SU-DHL-6 (cell line): ENCODE measurements around the gene UTS2R.

Experiments used
- H2AFZ ChIP-seq: fragments of 200-600 bp; sonication (generic); 2 replicates; pipeline ENCODE4 v1.6.1; 2014; ENCODE audit warnings: low read depth, mild to moderate bottlenecking, moderate library complexity, mixed read lengths, antibody characterized with exemption, low read length; ENCODE audit not compliant: severe bottlenecking
- H3F3A ChIP-seq: fragments of 200-600 bp; shearing (Covaris generic); 2 replicates; pipeline ENCODE4 v1.6.0; 2016; ENCODE audit warnings: antibody characterized with exemption, mild to moderate bottlenecking; ENCODE audit not compliant: insufficient read depth
- H3K27ac ChIP-seq: fragments of 200-600 bp; sonication (generic); 2 replicates; pipeline ENCODE4 v1.5.1; 2016; ENCODE audit warnings: low read depth, mild to moderate bottlenecking, low read length, moderate library complexity, mixed read lengths
- H3K27me3 ChIP-seq: fragments of 200-600 bp; sonication (generic), shearing (Covaris generic); 2 replicates; pipeline ENCODE4 v1.6.0; 2014; ENCODE audit warnings: mild to moderate bottlenecking, low read length
- H3K36me3 ChIP-seq: fragments of 200-600 bp; sonication (generic); 2 replicates; pipeline ENCODE4 v1.6.1; 2014; ENCODE audit warnings: mild to moderate bottlenecking, low read length, mixed read lengths
- H3K4me2 ChIP-seq: fragments of 300-600, 200-600 bp; shearing (Covaris generic), sonication (generic); 2 replicates; pipeline ENCODE4 v1.6.0; 2014; ENCODE audit warnings: low read length, low read depth, mild to moderate bottlenecking; ENCODE audit not compliant: poor library complexity, severe bottlenecking
- H3K4me3 ChIP-seq: fragments of 200-600 bp; sonication (generic); 2 replicates; pipeline ENCODE4 v1.5.1; 2014; ENCODE audit warnings: antibody characterized with exemption, low read length, mild to moderate bottlenecking, mixed read lengths; ENCODE audit not compliant: insufficient read depth, poor library complexity, severe bottlenecking
- H3K79me2 ChIP-seq: fragments of 200-600 bp; sonication (generic); 2 replicates; pipeline ENCODE4 v1.6.1; 2014; ENCODE audit warnings: mild to moderate bottlenecking, low read length, moderate library complexity; ENCODE audit not compliant: insufficient read depth
- H3K9ac ChIP-seq: fragments of 200-600 bp; sonication (generic); 2 replicates; pipeline ENCODE4 v1.7.0; 2014; ENCODE audit warnings: mild to moderate bottlenecking, low read length
- H3K9me2 ChIP-seq: fragments of 200-600 bp; sonication (generic); replicated peaks from 2 replicates; pipeline ENCODE4 v1.6.1; 2014; ENCODE audit warnings: low read length; ENCODE audit not compliant: insufficient read depth
- H3K9me3 ChIP-seq: fragments of 200-600 bp; sonication (generic); 2 replicates; pipeline ENCODE4 v1.6.1; 2014; ENCODE audit warnings: low read length, mixed read lengths; ENCODE audit not compliant: insufficient read depth
- H4K20me1 ChIP-seq: fragments of 200-600 bp; sonication (generic); 2 replicates; pipeline ENCODE4 v1.6.1; 2014; ENCODE audit warnings: low read depth, mild to moderate bottlenecking, antibody characterized with exemption, low read length, moderate library complexity, mixed read lengths
- EZH2phosphoT487 ChIP-seq: fragments of 200-600 bp; sonication (generic), shearing (Covaris generic); conservative IDR thresholded peaks from 2 replicates; pipeline ENCODE4 v1.6.1; 2018; ENCODE audit warnings: mild to moderate bottlenecking, antibody characterized with exemption, low read length, moderate library complexity, mixed read lengths
- TF ChIP-seq, protein P1 (sequence below): fragments of 200-600 bp; sonication (generic); IDR thresholded peaks from one replicate; pipeline ENCODE4 v1.5.1; 2017; ENCODE audit warnings: antibody characterized with exemption, mild to moderate bottlenecking, low read length, moderate library complexity; ENCODE audit not compliant: insufficient read depth, poor library complexity, severe bottlenecking

UTS2R gene

DNA sequence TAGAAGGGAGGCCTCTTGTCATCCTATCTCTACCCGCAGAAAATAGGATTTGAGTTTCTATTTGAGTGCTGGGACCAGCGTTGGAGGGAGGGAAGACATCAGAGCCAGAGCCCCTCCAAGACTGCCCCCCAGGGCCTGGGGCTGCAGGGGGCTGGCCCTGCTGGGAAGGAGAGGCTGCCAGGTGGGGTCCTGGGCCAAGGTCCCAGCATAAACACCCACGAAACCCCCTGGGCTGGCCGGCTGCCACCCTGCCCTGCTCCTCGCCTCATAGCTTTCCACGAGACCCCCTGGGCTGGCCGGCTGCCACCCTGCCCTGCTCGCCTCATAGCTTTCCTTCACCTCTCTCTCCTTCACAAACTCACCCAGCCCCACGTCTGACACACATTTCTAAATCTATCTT, 23.1 kb upstream of the UTS2R start:
- no peak overlapping the region for H3K9ac ChIP-seq
- no peaks in the 10 kb centered on the region for H4K20me1 ChIP-seq
- no peaks in the 10 kb centered on the region for H3K79me2 ChIP-seq
- no peak overlapping the region for H3K27ac ChIP-seq
- H3K9me3 ChIP-seq: no peaks in the 10 kb centered on the region
- H3K36me3 ChIP-seq: no peaks in the 10 kb centered on the region
- no peak for TF ChIP-seq EZH2phosphoT487
- TF ChIP-seq, protein P1, sequence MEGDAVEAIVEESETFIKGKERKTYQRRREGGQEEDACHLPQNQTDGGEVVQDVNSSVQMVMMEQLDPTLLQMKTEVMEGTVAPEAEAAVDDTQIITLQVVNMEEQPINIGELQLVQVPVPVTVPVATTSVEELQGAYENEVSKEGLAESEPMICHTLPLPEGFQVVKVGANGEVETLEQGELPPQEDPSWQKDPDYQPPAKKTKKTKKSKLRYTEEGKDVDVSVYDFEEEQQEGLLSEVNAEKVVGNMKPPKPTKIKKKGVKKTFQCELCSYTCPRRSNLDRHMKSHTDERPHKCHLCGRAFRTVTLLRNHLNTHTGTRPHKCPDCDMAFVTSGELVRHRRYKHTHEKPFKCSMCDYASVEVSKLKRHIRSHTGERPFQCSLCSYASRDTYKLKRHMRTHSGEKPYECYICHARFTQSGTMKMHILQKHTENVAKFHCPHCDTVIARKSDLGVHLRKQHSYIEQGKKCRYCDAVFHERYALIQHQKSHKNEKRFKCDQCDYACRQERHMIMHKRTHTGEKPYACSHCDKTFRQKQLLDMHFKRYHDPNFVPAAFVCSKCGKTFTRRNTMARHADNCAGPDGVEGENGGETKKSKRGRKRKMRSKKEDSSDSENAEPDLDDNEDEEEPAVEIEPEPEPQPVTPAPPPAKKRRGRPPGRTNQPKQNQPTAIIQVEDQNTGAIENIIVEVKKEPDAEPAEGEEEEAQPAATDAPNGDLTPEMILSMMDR: no peak
- peaks cover 8% of the 10 kb centered on the region for H3F3A ChIP-seq
- H3K4me2 ChIP-seq: no peak overlapping the region
- no peaks in the 10 kb centered on the region for H3K9me2 ChIP-seq
- no peak overlapping the region for H3K4me3 ChIP-seq
- no peak overlapping the region for H2AFZ ChIP-seq
- H3K27me3 ChIP-seq: no peaks in the 10 kb centered on the region

DNA sequence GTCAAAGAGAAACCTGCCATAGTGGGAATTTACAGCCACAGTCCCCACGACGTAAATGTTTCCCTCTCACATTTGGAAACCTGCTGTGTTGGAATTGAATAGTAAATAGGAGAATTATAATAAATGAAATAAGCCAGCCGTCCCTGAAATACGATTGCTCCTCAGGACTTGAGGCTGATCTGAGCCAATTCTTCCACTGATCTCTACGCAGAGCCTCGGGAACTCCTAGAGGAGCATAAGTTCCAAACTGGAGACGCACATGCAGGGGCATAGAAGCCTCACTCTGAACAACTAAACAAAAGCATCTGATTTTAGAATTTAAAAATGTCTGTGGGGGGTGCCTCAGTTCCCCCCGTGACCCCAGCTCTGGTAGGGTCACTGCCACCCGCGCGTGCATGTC, 22.7 kb upstream of the UTS2R start:
- Histone ChIP-seq H3K36me3 (no peaks in the 10 kb centered on the region), H3K9ac (no peak overlapping the region)
- TF ChIP-seq EZH2phosphoT487: no peak
- TF ChIP-seq, protein P1: no peak

DNA sequence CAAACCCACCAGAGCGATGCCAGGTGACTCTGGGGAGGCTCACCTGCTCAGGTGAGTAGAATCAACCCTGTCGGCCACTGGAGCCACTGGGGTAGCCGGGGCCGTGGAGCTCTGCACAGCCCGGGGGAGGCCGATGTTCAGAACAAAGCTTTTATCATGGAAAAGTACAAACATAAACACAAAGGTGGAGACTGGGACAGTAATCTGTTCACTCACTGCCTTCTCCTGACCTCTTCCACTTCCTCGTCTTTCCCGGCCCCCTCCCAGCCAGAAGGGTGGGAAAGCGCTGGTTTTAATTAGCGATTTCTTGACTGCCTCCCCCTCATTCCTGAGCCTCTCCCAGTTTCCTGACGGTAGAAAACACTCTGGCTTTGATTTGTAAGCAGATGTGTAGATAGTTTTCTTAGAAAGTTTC, 22.3 kb upstream of the UTS2R start:
- no peak overlapping the region for H3K4me2 ChIP-seq
- H3K9ac ChIP-seq: no peak overlapping the region
- H3K36me3 ChIP-seq: no peaks in the 10 kb centered on the region
- H3K27me3 ChIP-seq: no peaks in the 10 kb centered on the region
- H3K4me3 ChIP-seq: no peak overlapping the region
- H2AFZ ChIP-seq: no peak overlapping the region
- H3K9me2 ChIP-seq: no peaks in the 10 kb centered on the region
- TF ChIP-seq, protein P1: no peak
- no peaks in the 10 kb centered on the region for H4K20me1 ChIP-seq
- peaks cover 8% of the 10 kb centered on the region for H3F3A ChIP-seq
- H3K27ac ChIP-seq: no peak overlapping the region
- H3K9me3 ChIP-seq: no peaks in the 10 kb centered on the region
- no peaks in the 10 kb centered on the region for H3K79me2 ChIP-seq

More for the DNA sequence above, 22.7 kb upstream of the UTS2R start:
- no peaks in the 10 kb centered on the region for H3K79me2 ChIP-seq
- no peaks in the 10 kb centered on the region for H3K27me3 ChIP-seq
- no peaks in the 10 kb centered on the region for H4K20me1 ChIP-seq
- H3K4me2 ChIP-seq: no peak overlapping the region
- no peaks in the 10 kb centered on the region for H3K9me3 ChIP-seq
- H3K9me2 ChIP-seq: no peaks in the 10 kb centered on the region
- no peak overlapping the region for H2AFZ ChIP-seq
- H3K27ac ChIP-seq: no peak overlapping the region
- H3F3A ChIP-seq: peaks cover 8% of the 10 kb centered on the region
- H3K4me3 ChIP-seq: no peak overlapping the region
